Stomach (tissue), 9 donors: ENCODE data around the gene CYTH1. TPM values are rescaled to one million over a fixed set of nuclear protein-coding genes. Genes with fewer than 3 reads are reported as not detected.

Experiments
- DNase-seq, 2 donors: peaks; one replicate each; pipeline versions ENCODE4 v3.0.0 to v3.0.0-alpha.2; 2013 to 2019
- H3K27ac ChIP-seq, 5 donors: fragments of 200-600 bp in 4 of 5; sonication (generic) in 4 of 5; one replicate each; pipeline ENCODE4 v1.5.1; 2013 to 2019; ENCODE audit warnings: mild to moderate bottlenecking in 1 of 5, moderate library complexity in 1 of 5
- H3K27me3 ChIP-seq, 3 donors: fragments of 200-600 bp; sonication (generic); one replicate each; pipeline ENCODE4 v1.5.1; 2017 to 2019; ENCODE audit warnings: mixed run types in 1 of 3
- H3K36me3 ChIP-seq, 4 donors: fragments of 200-600 bp; sonication (generic); 1 replicate in 3 of 4; 2 replicates in 1 of 4; pipeline ENCODE4 v1.5.1; 2016 to 2019
- H3K4me1 ChIP-seq, 4 donors: fragments of 200-600 bp; sonication (generic); one replicate each; pipeline ENCODE4 v1.5.1; 2016 to 2019
- H3K4me3 ChIP-seq, 4 donors: fragments of 200-600 bp; sonication (generic) in 3 of 4; one replicate each; pipeline ENCODE4 v1.5.1; 2016 to 2019; ENCODE audit warnings: mild to moderate bottlenecking in 1 of 4
- H3K9me3 ChIP-seq, 4 donors: fragments of 200-600 bp; sonication (generic); one replicate each; pipeline ENCODE4 v1.5.1; 2016 to 2019
- EP300 ChIP-seq: sonication (generic); formaldehyde crosslinking; IDR thresholded peaks from one replicate; pipeline ENCODE4 v1.6.1; 2017; ENCODE audit warnings: antibody characterized with exemption
- POLR2A ChIP-seq, 4 donors: fragments of 450-650 bp; IDR thresholded peaks; one replicate each; pipeline ENCODE4 v1.6.1; 2016; ENCODE audit warnings: antibody characterized with exemption in 4 of 4, control low read depth in 2 of 4, mild to moderate bottlenecking in 1 of 4, moderate library complexity in 1 of 4
- POLR2AphosphoS5 ChIP-seq, 3 donors: sonication (generic); formaldehyde crosslinking; IDR thresholded peaks; one replicate each; pipeline ENCODE4 v1.6.1; 2016; ENCODE audit warnings: antibody characterized with exemption in 3 of 3
- WGBS, 5 donors: extraction: QIAGEN DNeasy Blood & Tissue Kit in 3 of 5; methylation state at CpG; one replicate each; pipeline versions ENCODE4 v1.1.5 to v1.1.7; 2013 to 2018; 5-methylcytosine and 5-hydroxymethylcytosine counted together
- intact Hi-C: fragments of 100-400 bp; cut with DNase I; formaldehyde crosslinking; loops from one replicate; pipeline ENCODE4 v1.15.1; 2023; ENCODE audit warnings: low total_unique reads
- polyA plus RNA-seq, 3 donors: library from polyadenylated mRNA; stranded (reverse); fragments of 200-250 nt; gene quantifications; one replicate each; pipeline ENCODE4 v1.2.3, GENCODE V29; 2013
- total RNA-seq, 5 donors: library from RNA; depleted of rRNA; stranded (reverse); fragments of >200 nt; gene quantifications; one replicate each; pipeline versions ENCODE4 v1.1.0 to v1.2.3, GENCODE V29; 2014 to 2016
- TF ChIP-seq, protein P1 (sequence below), 7 experiments: fragments of 450-650 bp in 4 of 7; fragments of 200-600 bp in 3 of 7; sonication (generic) in 3 of 7; IDR thresholded peaks; one replicate each; pipeline ENCODE4 v1.5.1; 2016 to 2019; ENCODE audit warnings: antibody characterized with exemption in 7 of 7, control low read depth in 2 of 7, mild to moderate bottlenecking in 1 of 7
- donor health status: healthy with polysubstance abuse.
- donor health status: Bipolar disorder and iron deficiency.
- donor health status: healthy.

CYTH1 gene
- total and polyA plus RNA-seq, 8 donors = 29.6 to 137 (median 55.9) TPM

DNA sequence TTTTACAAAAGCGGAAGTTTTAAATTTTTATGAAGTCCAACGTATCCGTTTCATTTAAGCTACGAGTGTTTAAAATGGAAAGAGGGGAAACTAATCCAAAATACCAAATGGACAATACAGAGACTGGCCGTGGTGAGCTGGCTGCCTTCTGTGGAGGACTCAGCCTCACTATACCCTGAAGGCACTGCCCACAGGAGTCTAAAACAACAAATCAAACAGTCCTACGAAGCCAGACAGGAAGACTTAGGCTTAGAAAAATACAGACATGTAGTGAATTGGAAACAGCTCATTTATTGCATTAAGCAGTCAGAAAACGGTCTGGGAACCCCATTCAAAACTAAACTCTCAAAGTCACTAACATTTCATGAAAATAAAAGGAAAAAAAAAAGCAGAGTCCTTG is 75.1 kb downstream of the CYTH1 start:
- Histone ChIP-seq H3K9me3 (no peaks in the 10 kb centered on the region), H3K4me3 (no peak overlapping the region), H3K27ac (no peak overlapping the region), H3K27me3 (no peaks in the 10 kb centered on the region), H3K36me3 (peaks cover 20 to 71% (median 59%) of the 10 kb centered on the region in 4 donors), H3K4me1 (peaks cover 8 to 44% (median 34%) of the 10 kb centered on the region in 4 donors)
- 76 to 84% (median 79%) methylated on average over 7 of the region's 7 CpGs for WGBS, 5 donors
- intact Hi-C loops = loop anchor here (10.0 kb wide), 1 partner anchor 202 kb away; no protein-coding TSS in a partner anchor
- DNase-seq = no peak
- TF ChIP-seq POLR2AphosphoS5 (IDR thresholded peaks at IDR 0.05) (no peak), POLR2A (IDR thresholded peaks at IDR 0.05) (no peak), EP300 (no peak)
- TF ChIP-seq, protein P1, sequence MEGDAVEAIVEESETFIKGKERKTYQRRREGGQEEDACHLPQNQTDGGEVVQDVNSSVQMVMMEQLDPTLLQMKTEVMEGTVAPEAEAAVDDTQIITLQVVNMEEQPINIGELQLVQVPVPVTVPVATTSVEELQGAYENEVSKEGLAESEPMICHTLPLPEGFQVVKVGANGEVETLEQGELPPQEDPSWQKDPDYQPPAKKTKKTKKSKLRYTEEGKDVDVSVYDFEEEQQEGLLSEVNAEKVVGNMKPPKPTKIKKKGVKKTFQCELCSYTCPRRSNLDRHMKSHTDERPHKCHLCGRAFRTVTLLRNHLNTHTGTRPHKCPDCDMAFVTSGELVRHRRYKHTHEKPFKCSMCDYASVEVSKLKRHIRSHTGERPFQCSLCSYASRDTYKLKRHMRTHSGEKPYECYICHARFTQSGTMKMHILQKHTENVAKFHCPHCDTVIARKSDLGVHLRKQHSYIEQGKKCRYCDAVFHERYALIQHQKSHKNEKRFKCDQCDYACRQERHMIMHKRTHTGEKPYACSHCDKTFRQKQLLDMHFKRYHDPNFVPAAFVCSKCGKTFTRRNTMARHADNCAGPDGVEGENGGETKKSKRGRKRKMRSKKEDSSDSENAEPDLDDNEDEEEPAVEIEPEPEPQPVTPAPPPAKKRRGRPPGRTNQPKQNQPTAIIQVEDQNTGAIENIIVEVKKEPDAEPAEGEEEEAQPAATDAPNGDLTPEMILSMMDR (IDR thresholded peaks at IDR 0.05) = no peak

- H3K4me1 ChIP-seq = peaks cover 8 to 44% (median 31%) of the 10 kb centered on the region in 4 donors
- no peaks in the 10 kb centered on the region for H3K27me3 ChIP-seq
- no peak overlapping the region for H3K4me3 ChIP-seq
- intact Hi-C loops = loop anchor here (10.0 kb wide), 1 partner anchor 202 kb away; no protein-coding TSS in a partner anchor
- H3K27ac ChIP-seq = no peak overlapping the region
- no peaks in the 10 kb centered on the region for H3K9me3 ChIP-seq
- WGBS, 5 donors = 58 to 69% (median 66%) methylated on average over 10 of the region's 10 CpGs
- peaks cover 26 to 78% (median 65%) of the 10 kb centered on the region in 4 donors for H3K36me3 ChIP-seq
- TF ChIP-seq, protein P1 (IDR thresholded peaks at IDR 0.05) = no peak
- TF ChIP-seq POLR2AphosphoS5 (IDR thresholded peaks at IDR 0.05) (no peak), EP300 (no peak), POLR2A (IDR thresholded peaks at IDR 0.05) (no peak)
- DNase-seq = peak in 1 of 2 donors; percentile 26
Measured at GRCh38 chr17:78706271-78706915, 75.7 kb downstream of the CYTH1 start.

- intact Hi-C loops = loop anchor here (10.0 kb wide), 1 partner anchor 200 kb away; no protein-coding TSS in a partner anchor
- TF ChIP-seq POLR2AphosphoS5 (IDR thresholded peaks at IDR 0.05) = no peak
- no peak for DNase-seq
- Histone ChIP-seq H3K27ac (no peak overlapping the region), H3K27me3 (no peaks in the 10 kb centered on the region), H3K4me3 (no peak overlapping the region), H3K9me3 (no peaks in the 10 kb centered on the region), H3K4me1 (peaks cover 8 to 35% (median 20%) of the 10 kb centered on the region in 4 donors), H3K36me3 (peaks cover 39 to 91% (median 78%) of the 10 kb centered on the region in 4 donors)
- WGBS, 5 donors = 60 to 79% (median 72%) methylated on average over 4 of the region's 4 CpGs
Measured at GRCh38 chr17:78705071-78705470, 77.0 kb downstream of the CYTH1 start.

DNA sequence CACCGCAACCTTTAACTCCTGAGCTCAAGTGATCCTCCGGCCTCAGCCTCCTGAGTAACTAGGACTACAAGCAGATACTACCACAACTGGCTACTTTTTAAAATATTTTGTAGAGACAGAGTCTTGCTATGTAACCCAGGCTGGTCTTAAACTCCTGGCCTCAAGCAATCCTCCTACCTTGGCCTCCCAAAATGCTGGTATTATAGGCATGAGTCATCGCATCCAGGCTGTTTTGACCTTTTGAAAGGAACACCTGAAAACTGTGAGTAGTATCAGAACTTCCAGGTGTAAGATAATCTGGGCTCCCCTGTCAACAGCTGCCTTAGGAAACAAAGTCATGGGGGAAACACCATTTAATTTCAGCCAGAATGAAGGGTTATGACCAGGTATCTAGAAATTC is 77.5 kb downstream of the CYTH1 start:
- Histone ChIP-seq H3K36me3 (peaks cover 43 to 96% (median 83%) of the 10 kb centered on the region in 4 donors), H3K27me3 (no peaks in the 10 kb centered on the region), H3K27ac (no peak overlapping the region), H3K4me3 (no peak overlapping the region), H3K9me3 (no peaks in the 10 kb centered on the region), H3K4me1 (peaks cover 8 to 30% (median 18%) of the 10 kb centered on the region in 4 donors)
- peak in 1 of 2 donors; percentile 11 for DNase-seq
- intact Hi-C loops = loop anchor here (10.0 kb wide), 1 partner anchor 200 kb away; no protein-coding TSS in a partner anchor
- 94 to 98% (median 95%) methylated on average over 3 of the region's 3 CpGs for WGBS, 5 donors
- TF ChIP-seq POLR2A (IDR thresholded peaks at IDR 0.05) (no peak), EP300 (no peak), POLR2AphosphoS5 (IDR thresholded peaks at IDR 0.05) (no peak)
- TF ChIP-seq, protein P1 (IDR thresholded peaks at IDR 0.05) = no peak
